Dermis microvascular lymphatic vessel endothelial cell (primary cell): Measurements from ENCODE around the gene EMCN. TPM values are rescaled to one million over a fixed set of nuclear protein-coding genes. Genes with fewer than 3 reads are reported as not detected.

Experiments
- DNase-seq, 2 donors: peaks; one replicate each; pipeline versions ENCODE4 v3.0.0 to v3.0.0-alpha.2; 2010; ENCODE audit warnings: low read depth in 2 of 2
- total RNA-seq: library from RNA; depleted of rRNA; stranded (reverse); fragments of >200 nt; gene quantifications from 2 replicates; pipeline ENCODE4 v1.2.1, GENCODE V29; 2014

EMCN gene
- total RNA-seq, 1 donor from 2014 or later, result 44.3 TPM

- DNase-seq, result no peak
Measured at GRCh38 chr4:100493756-100494155, 24.1 kb downstream of the EMCN start.

GRCh38 chr4:100492129-100492528 lies 25.7 kb downstream of the EMCN start:
- DNase-seq, result no peak

GRCh38 chr4:100489305-100489704 lies 28.5 kb downstream of the EMCN start:
- DNase-seq, result no peak

GRCh38 chr4:100486496-100486895 lies 31.3 kb downstream of the EMCN start:
- DNase-seq, result no peak

DNA sequence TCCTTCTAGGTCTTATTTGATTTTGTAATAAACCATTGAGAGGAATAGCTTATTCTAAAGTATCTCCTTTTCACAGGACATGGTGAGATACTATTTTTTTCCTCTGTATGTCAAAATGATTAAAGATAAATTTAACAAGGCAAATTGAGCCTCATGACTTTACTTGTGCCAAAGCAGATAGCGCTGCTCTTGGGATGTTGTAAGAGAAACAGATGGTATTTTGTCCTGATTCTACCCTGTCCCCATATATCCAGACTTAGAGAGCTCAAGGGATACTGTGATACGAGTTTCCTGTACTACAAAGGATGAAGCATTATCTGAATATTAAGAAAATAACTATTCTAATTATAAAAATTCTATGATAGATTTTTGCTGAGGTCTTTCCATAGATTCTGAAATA lies 34.0 kb downstream of the EMCN start:
- no peak for DNase-seq

GRCh38 chr4:100479971-100480370 lies 37.9 kb downstream of the EMCN start:
- DNase-seq, result no peak

GRCh38 chr4:100469555-100469954 lies 48.3 kb downstream of the EMCN start:
- DNase-seq, result no peak

- no peak for DNase-seq
Measured at GRCh38 chr4:100466501-100466900, 51.3 kb downstream of the EMCN start.

- no peak for DNase-seq
Measured at GRCh38 chr4:100461807-100462605, 55.8 kb downstream of the EMCN start.

DNA sequence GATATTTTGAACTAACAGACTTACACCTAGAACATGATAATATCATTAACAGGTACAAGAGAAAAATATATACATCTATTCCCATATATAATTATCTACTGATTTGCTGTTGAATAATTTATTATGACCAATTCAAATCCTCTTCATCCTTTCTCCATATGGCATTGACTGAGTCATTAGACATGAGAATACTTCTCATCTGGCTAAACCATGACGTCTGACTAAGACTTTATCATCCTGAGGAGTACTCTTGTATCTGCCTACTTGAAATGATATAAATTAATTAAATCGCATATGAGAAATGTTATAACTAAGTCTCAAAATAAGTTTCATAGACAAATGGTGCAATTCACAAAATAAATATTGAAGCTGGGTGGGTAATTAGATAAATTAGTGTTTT lies 67.4 kb downstream of the EMCN start:
- no peak for DNase-seq

- no peak for DNase-seq
Measured at GRCh38 chr4:100431416-100431815, 86.4 kb downstream of the EMCN start.

DNA sequence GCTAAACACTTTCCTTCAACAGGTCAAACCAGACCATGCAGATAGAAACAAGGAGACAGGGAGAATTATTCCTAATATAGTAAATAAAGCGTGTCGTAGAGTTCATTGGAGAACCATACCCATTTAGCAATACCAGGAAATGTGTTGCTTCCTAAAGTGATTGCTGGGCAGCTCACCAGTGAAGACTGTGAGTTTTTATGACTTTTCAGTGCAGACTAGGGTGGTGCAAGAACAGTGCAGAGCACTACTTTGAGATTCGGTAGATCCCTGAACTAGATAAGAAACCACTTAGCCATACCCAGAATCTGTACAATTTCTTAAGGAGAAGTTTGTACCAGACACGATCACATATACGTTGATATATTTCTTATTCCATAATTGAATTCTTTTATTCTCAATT lies 87.4 kb downstream of the EMCN start:
- DNase-seq, result peak; percentile 31 to 34

DNA sequence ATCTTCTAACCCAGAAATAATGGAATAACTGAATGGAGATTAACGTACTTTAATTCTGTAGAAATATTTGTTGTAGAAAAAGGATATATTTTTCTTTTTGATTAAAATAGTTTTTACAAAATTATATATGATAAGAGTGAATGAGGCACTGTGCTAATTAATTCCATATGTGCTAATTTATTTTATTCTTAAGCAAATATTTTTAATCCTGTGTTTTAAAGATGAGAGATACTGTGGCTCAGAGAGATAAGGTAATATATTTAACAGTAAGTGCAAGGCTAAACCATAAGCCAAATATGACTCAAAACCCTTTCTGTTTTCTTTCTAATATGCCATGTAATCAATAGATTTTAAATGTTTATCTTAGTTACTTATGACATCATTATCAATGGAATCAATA lies 88.2 kb downstream of the EMCN start:
- DNase-seq, result no peak

DNA sequence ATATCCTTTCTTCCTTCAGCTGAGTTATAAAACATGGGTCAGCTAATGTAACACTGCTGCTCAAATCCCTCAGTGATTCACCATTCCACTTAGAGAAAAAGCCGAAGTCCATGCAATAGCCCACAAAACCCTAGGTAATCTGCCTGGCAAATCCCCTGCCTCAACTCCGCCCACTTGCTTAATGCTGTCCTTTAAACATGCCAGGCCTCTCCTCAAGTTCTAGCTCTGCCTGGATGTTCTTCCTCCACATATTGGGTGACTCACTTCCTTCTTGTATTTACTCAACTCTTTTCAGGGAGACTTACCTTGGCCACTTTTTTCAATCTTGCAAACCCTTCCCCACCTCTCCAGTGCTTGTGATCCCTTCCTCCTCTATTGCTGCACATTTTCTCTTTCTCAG lies 89.8 kb downstream of the EMCN start:
- DNase-seq, result peak in 1 of 2 donors; percentile 49

GRCh38 chr4:100424376-100424775 lies 93.4 kb downstream of the EMCN start:
- no peak for DNase-seq

DNA sequence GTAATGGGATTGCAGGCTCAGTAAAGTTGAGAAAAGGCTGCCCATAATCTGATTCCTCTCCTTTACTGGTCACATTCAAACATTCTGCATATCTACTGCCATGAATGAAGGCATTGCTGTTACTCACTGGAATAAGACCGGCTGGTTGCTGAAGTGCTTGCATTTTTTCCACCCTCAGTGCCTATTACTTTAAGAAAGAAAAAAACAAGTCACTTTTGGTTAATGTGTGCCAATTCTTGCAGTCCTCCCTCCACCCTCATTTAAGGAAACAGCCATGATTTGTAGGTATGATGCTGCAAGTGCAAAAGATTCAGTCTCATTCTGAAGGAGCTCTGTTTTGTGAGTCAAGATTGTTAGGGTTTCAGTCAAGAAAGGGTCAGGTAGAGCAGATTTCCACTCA lies 94.9 kb downstream of the EMCN start:
- DNase-seq, result no peak

- DNase-seq, result peak; percentile 17 to 46
Measured at GRCh38 chr4:100421361-100421978, 96.4 kb downstream of the EMCN start.

DNA sequence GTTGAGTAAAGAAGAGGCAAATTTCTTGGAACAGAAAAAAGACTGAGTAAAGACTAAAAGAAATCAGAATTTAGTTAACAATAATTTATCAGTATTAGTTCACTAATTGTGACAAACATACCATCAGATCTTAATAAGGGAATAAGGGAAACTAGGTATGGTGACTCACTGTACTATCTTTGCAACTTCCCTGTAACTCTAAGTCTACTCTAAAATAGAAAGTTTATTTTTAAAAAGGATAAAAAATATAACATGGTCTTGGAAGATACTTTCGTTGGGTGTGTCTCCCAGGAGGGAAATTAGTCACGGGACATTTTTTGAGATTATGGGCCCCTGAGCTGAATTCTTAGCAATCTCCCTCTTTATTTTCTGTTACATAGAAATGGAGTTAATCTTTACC lies 97.3 kb downstream of the EMCN start:
- DNase-seq, result no peak

GRCh38 chr4:100417565-100417964 lies 100.3 kb downstream of the EMCN start:
- no peak for DNase-seq

- DNase-seq, result no peak
Measured at GRCh38 chr4:100414016-100414790, 103.6 kb downstream of the EMCN start.

DNA sequence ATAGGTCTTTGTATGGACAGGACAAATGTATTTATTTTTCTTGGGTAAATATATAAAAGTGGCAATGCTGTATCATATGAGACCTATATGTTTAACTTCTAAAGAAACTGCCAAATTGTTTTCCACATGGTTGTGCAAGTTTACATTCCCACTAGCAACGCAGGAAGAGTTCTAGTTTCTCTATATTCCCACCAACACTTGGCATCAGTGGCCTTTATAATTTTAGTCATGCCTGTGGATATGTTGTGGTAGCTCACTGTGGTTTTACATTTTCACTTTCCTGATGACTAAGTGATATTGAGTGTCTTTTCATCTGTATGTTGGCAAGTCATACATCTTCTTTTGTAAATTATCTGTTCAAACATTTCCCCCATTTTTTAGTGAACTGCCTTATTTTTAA lies 126.0 kb downstream of the EMCN start:
- no peak for DNase-seq

GRCh38 chr4:100391086-100391485 lies 126.7 kb downstream of the EMCN start:
- no peak for DNase-seq

GRCh38 chr4:100386270-100386669 lies 131.6 kb downstream of the EMCN start:
- no peak for DNase-seq
